PC-9 (cell line): Measurements from ENCODE around the gene RPL22. TPM values are rescaled to one million over a fixed set of nuclear protein-coding genes. Genes with fewer than 3 reads are reported as not detected.

Source experiments
- BruUV-seq: library from RNA; stranded (reverse); fragments of 400-500 nt; replicated peaks from 2 replicates; lab custom pipeline; 2021; lab: Mats Ljungman, UMichigan
- CTCF ChIA-PET: fragments of 300-600 bp; sonication (Branson Sonifier 250); formaldehyde crosslinking; loops from one replicate; lab custom pipeline; 2022; ENCODE audit warnings: antibody characterized with exemption; lab: Charles Lee
- POLR2A ChIA-PET: fragments of 300-600 bp; sonication (Branson Sonifier 250); formaldehyde crosslinking; loops from one replicate; lab custom pipeline; 2022; ENCODE audit warnings: antibody characterized with exemption; ENCODE audit not compliant: unreplicated experiment; lab: Charles Lee
- DNase-seq, 2 experiments: peaks; one replicate each; pipeline versions ENCODE4 v3.0.0 to v3.0.0-alpha.2; 2015 to 2022; ENCODE audit warnings: mixed read lengths in 1 of 2
- H2AFZ ChIP-seq: fragments of 200-600 bp; sonication (generic); 2 replicates; pipeline ENCODE4 v1.8.1; 2017; ENCODE audit warnings: antibody characterized with exemption
- H3F3A ChIP-seq: fragments of 200-600 bp; sonication (generic); 2 replicates; pipeline ENCODE4 v1.8.1; 2017; ENCODE audit warnings: antibody characterized with exemption, mild to moderate bottlenecking, low read depth; ENCODE audit not compliant: insufficient read depth
- H3K27ac ChIP-seq: fragments of 200-600 bp; sonication (generic); 2 replicates; pipeline ENCODE4 v1.6.1; 2016; ENCODE audit warnings: mixed run types
- H3K27me3 ChIP-seq: fragments of 200-600 bp; sonication (generic); 2 replicates; pipeline ENCODE4 v1.6.1; 2016; ENCODE audit warnings: low read depth, mixed run types; ENCODE audit not compliant: insufficient read depth
- H3K36me3 ChIP-seq: fragments of 200-600 bp; sonication (generic); 2 replicates; pipeline ENCODE4 v1.6.1; 2016; ENCODE audit warnings: low read depth, mixed run types
- H3K4me1 ChIP-seq: fragments of 200-600 bp; sonication (generic); replicated peaks from 2 replicates; pipeline ENCODE4 v1.6.1; 2016; ENCODE audit warnings: mixed run types; ENCODE audit not compliant: insufficient read depth
- H3K4me2 ChIP-seq: fragments of 200-600 bp; sonication (generic); 2 replicates; pipeline ENCODE4 v1.6.1; 2017; ENCODE audit warnings: mixed run types
- H3K4me3 ChIP-seq: fragments of 200-600 bp; sonication (generic); 2 replicates; pipeline ENCODE4 v1.6.1; 2016; ENCODE audit warnings: mixed run types
- H3K79me2 ChIP-seq: fragments of 200-600 bp; sonication (generic); 2 replicates; pipeline ENCODE4 v1.6.1; 2017; ENCODE audit warnings: low read depth, mixed run types
- H3K9me2 ChIP-seq: fragments of 200-600 bp; sonication (generic); 2 replicates; pipeline ENCODE4 v1.8.1; 2017; ENCODE audit warnings: mild to moderate bottlenecking; ENCODE audit not compliant: insufficient read depth
- H3K9me3 ChIP-seq: fragments of 200-600 bp; sonication (generic); 2 replicates; pipeline ENCODE4 v1.8.1; 2016; ENCODE audit warnings: low read depth; ENCODE audit not compliant: insufficient read depth
- H4K20me1 ChIP-seq: fragments of 200-600 bp; sonication (generic); 2 replicates; pipeline ENCODE4 v1.8.1; 2017; ENCODE audit not compliant: insufficient read depth
- CTCF ChIP-seq: fragments of 200-600 bp; sonication (generic); conservative IDR thresholded peaks from 2 replicates; pipeline ENCODE4 v1.6.1; 2017; ENCODE audit warnings: mixed run types, antibody characterized with exemption, mild to moderate bottlenecking, moderate library complexity
- EZH2 ChIP-seq: fragments of 200-600 bp; sonication (generic); IDR thresholded peaks from 2 replicates; pipeline ENCODE4 v1.8.0; 2017; ENCODE audit warnings: antibody characterized with exemption, low read depth
- intact Hi-C: fragments of 100-400 bp; cut with micrococcal nuclease; formaldehyde crosslinking; loops from one replicate; pipeline ENCODE4 v1.10.0; 2022; ENCODE audit not compliant: unreplicated experiment
- total RNA-seq: library from RNA; stranded (reverse); gene quantifications from 2 replicates; pipeline ENCODE4 v1.2.3, GENCODE V29; 2021

Gene RPL22
- total RNA-seq, 1 experiment from 2014 or later = 447 TPM

- TF ChIP-seq EZH2 (no peak), CTCF (no peak)
- no TSS peak for BruUV-seq
- H3K9me3 ChIP-seq = no peaks in the 10 kb centered on the region
- no peaks in the 10 kb centered on the region for H3F3A ChIP-seq
- intact Hi-C loops = no loop called here
- CTCF ChIA-PET = no interaction called here
- H4K20me1 ChIP-seq = no peaks in the 10 kb centered on the region
- H2AFZ ChIP-seq = no peak overlapping the region
- H3K4me2 ChIP-seq = no peak overlapping the region
- H3K36me3 ChIP-seq = no peaks in the 10 kb centered on the region
- POLR2A ChIA-PET = no interaction called here
- no peak for DNase-seq
- H3K27ac ChIP-seq = no peak overlapping the region
- no peak overlapping the region for H3K4me3 ChIP-seq
- peaks cover 15% of the 10 kb centered on the region for H3K79me2 ChIP-seq
- no peaks in the 10 kb centered on the region for H3K27me3 ChIP-seq
- H3K9me2 ChIP-seq = no peaks in the 10 kb centered on the region
- H3K4me1 ChIP-seq = 0 out of 2 replicates have a peak, but pooled peaks cover 2% of the 10 kb centered on the region
These were observed 10.5 kb upstream of the RPL22 start for GRCh38 chr1:6209661-6210580.

DNA sequence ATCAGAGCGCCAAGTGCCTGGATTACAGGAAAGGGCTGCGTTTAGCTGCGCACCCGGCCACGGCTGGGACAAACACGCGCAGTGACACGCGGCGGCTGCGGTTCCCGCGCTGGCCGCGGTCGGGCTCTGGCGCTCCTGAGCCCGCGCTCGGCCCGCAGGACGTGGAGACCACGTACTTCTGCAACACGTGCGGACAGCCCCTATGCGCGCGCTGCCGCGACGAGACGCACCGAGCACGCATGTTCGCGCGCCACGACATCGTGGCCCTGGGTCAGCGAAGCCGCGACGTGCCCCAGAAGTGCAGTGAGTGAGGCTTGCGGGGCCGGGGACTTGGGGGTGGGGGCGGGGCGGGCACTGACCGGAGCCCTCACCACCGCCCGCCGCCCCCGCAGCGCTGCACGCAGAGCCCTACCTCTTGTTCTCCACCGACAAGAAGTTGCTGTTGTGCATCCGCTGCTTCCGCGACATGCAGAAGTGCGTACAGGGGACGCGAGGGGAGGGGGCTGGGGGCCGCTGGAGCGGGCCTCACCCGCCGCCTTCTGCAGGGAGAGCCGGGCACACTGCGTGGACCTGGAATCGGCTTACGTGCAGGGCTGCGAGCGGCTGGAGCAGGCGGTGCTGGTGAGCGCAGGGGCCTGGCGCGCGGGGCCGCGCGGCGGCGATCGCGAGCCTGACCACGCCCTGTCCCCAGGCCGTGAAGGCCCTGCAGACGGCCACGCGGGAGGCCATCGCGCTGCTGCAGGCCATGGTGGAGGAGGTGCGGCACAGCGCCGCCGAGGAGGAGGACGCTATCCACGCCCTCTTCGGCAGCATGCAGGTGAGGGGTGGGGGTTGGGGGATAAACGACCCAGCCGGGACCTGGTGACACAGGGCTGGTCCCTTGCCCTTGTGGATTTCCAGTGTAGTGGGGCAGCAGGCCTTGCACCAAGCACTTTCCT lies 9.6 kb upstream of the RPL22 start:
- no peak overlapping the region for H3K27ac ChIP-seq
- H3K27me3 ChIP-seq = no peaks in the 10 kb centered on the region
- no peak overlapping the region for H3K4me2 ChIP-seq
- H3K9me3 ChIP-seq = no peaks in the 10 kb centered on the region
- no TSS peak for BruUV-seq
- H3F3A ChIP-seq = no peaks in the 10 kb centered on the region
- peaks cover 15% of the 10 kb centered on the region for H3K79me2 ChIP-seq
- no peak for TF ChIP-seq CTCF
- intact Hi-C loops = no loop called here
- ChIA-PET POLR2A (no interaction called here), CTCF (no interaction called here)
- DNase-seq = no peak
- H3K4me3 ChIP-seq = no peak overlapping the region
- H3K9me2 ChIP-seq = no peaks in the 10 kb centered on the region
- H3K4me1 ChIP-seq = 0 out of 2 replicates have a peak, but pooled peaks cover 6% of the 10 kb centered on the region
- H4K20me1 ChIP-seq = no peaks in the 10 kb centered on the region
- no peak overlapping the region for H2AFZ ChIP-seq
- no peaks in the 10 kb centered on the region for H3K36me3 ChIP-seq

GRCh38 chr1:6207921-6208320 lies 8.5 kb upstream of the RPL22 start:
- no peak for DNase-seq
- Histone ChIP-seq H3K4me3 (no peak overlapping the region), H3K9me2 (no peaks in the 10 kb centered on the region), H3F3A (no peaks in the 10 kb centered on the region), H4K20me1 (no peaks in the 10 kb centered on the region), H3K9me3 (no peaks in the 10 kb centered on the region), H3K79me2 (peaks cover 15% of the 10 kb centered on the region), H2AFZ (no peak overlapping the region), H3K4me2 (no peak overlapping the region), H3K27me3 (no peaks in the 10 kb centered on the region), H3K36me3 (no peaks in the 10 kb centered on the region), H3K4me1 (0 out of 2 replicates have a peak, but pooled peaks cover 6% of the 10 kb centered on the region), H3K27ac (no peak overlapping the region)
- CTCF ChIA-PET = interaction anchor here (0.5 kb wide), 1 partner anchor 232 kb away, joined by 3 read pairs; no protein-coding TSS in a partner anchor
- BruUV-seq = no TSS peak
- intact Hi-C loops = no loop called here
- POLR2A ChIA-PET = interaction anchor here (0.6 kb wide), 1 partner anchor 50 kb away, joined by 3 read pairs; no protein-coding TSS in a partner anchor
- TF ChIP-seq EZH2 = no peak
- TF ChIP-seq CTCF = no peak
